HepG2 (cell line): Measurements from ENCODE around the gene GFER. TPM values are rescaled to one million over a fixed set of nuclear protein-coding genes. Genes with fewer than 3 reads are reported as not detected.

Experiments used
- EP300 ChIP-seq, 3 experiments: sonication (generic) in 1 of 3; formaldehyde crosslinking in 1 of 3; IDR thresholded peaks; 2 replicates each; pipeline versions ENCODE4 v1.5.1 to v1.6.1; 2011 to 2020; ENCODE audit warnings: low read depth in 2 of 3, low read length in 2 of 3, borderline replicate concordance in 1 of 3, improper control_type of control experiment in 1 of 3, mild to moderate bottlenecking in 1 of 3, missing genetic modification reagents in 1 of 3, moderate library complexity in 1 of 3
- FOXK1 ChIP-seq: sonication (generic); formaldehyde crosslinking; IDR thresholded peaks from 2 replicates; pipeline ENCODE4 v1.4.0; 2020; ENCODE audit warnings: low read depth, missing genetic modification reagents, borderline replicate concordance
- JUN ChIP-seq: sonication (generic); formaldehyde crosslinking; IDR thresholded peaks from 2 replicates; pipeline ENCODE4 v1.4.0; 2020; ENCODE audit warnings: mild to moderate bottlenecking, missing genetic modification reagents
- MIXL1 ChIP-seq: IDR thresholded peaks from 2 replicates; pipeline ENCODE4 v1.6.1; 2016
- MTA1 ChIP-seq: sonication (generic); formaldehyde crosslinking; IDR thresholded peaks from 2 replicates; pipeline ENCODE4 v1.4.0; 2020; ENCODE audit warnings: missing genetic modification reagents, mild to moderate bottlenecking, borderline replicate concordance
- MTF1 ChIP-seq: sonication (generic); formaldehyde crosslinking; IDR thresholded peaks from 2 replicates; pipeline ENCODE4 v1.5.0; 2020; ENCODE audit warnings: missing genetic modification reagents
- PHF5A ChIP-seq: IDR thresholded peaks from one replicate; pipeline ENCODE4 v1.6.1; 2018; ENCODE audit warnings: low read depth, missing genetic modification reagents; ENCODE audit not compliant: unreplicated experiment
- REPIN1 ChIP-seq: sonication (generic); formaldehyde crosslinking; IDR thresholded peaks from 2 replicates; pipeline ENCODE4 v1.8.0; 2022; ENCODE audit warnings: missing genetic modification reagents, low read depth, mild to moderate bottlenecking, borderline replicate concordance
- SNAPC2 ChIP-seq: sonication (generic); formaldehyde crosslinking; IDR thresholded peaks from 2 replicates; pipeline ENCODE4 v1.8.1; 2022; ENCODE audit warnings: mild to moderate bottlenecking, missing genetic modification reagents
- TMF1 ChIP-seq: sonication (generic); formaldehyde crosslinking; IDR thresholded peaks from 2 replicates; pipeline ENCODE4 v1.8.1; 2022; ENCODE audit warnings: low read depth, missing genetic modification reagents
- ZNF530 ChIP-seq: sonication (generic); formaldehyde crosslinking; IDR thresholded peaks from 2 replicates; pipeline ENCODE4 v1.5.0; 2020; ENCODE audit warnings: low read depth, mild to moderate bottlenecking, missing genetic modification reagents
- ZNF598 ChIP-seq: sonication (generic); formaldehyde crosslinking; IDR thresholded peaks from 2 replicates; pipeline ENCODE4 v1.5.1; 2020; ENCODE audit warnings: mild to moderate bottlenecking, missing genetic modification reagents, borderline replicate concordance
- polyA plus RNA-seq, 8 experiments: library from polyadenylated mRNA; depleted of rRNA in 3 of 8; stranded (reverse) in 7 of 8; unstranded in 1 of 8; fragments of >200 nt; fragmentation: Illumina TruSeq in 4 of 8; extraction: Trizol in 4 of 8; gene quantifications; 2 replicates each; pipeline versions ENCODE4 v1.2.1 to v1.2.3, GENCODE V29; 2011 to 2016; ENCODE audit warnings: low read depth in 4 of 8, missing spikeins in 1 of 8, mixed read lengths in 1 of 8; ENCODE audit not compliant: insufficient read depth in 1 of 8
- total RNA-seq, 5 experiments: library from RNA; depleted of rRNA; stranded (reverse); fragments of >200 nt; fragmentation: Illumina TruSeq; extraction: Trizol; gene quantifications; 2 replicates each; pipeline ENCODE4 v1.2.3, GENCODE V29; 2016; ENCODE audit warnings: low read depth in 1 of 5
- TF ChIP-seq, protein P1 (sequence below): sonication (generic); formaldehyde crosslinking; IDR thresholded peaks from 2 replicates; pipeline ENCODE4 v1.4.0; 2020; ENCODE audit warnings: missing genetic modification reagents
- TF ChIP-seq, protein P2 (sequence below): sonication (generic); formaldehyde crosslinking; IDR thresholded peaks from 2 replicates; pipeline ENCODE4 v1.5.1; 2020; ENCODE audit warnings: mild to moderate bottlenecking, missing genetic modification reagents, moderate library complexity
- TF ChIP-seq, protein P3 (sequence below): sonication (generic); formaldehyde crosslinking; IDR thresholded peaks from 2 replicates; pipeline ENCODE4 v1.4.0; 2020; ENCODE audit warnings: mild to moderate bottlenecking, missing genetic modification reagents
- TF ChIP-seq, protein P4 (sequence below): sonication (generic); formaldehyde crosslinking; IDR thresholded peaks from 2 replicates; pipeline ENCODE4 v1.4.0; 2020; ENCODE audit warnings: missing genetic modification reagents
- TF ChIP-seq, protein P5 (sequence below): sonication (generic); formaldehyde crosslinking; IDR thresholded peaks from 2 replicates; pipeline ENCODE4 v1.8.0; 2022; ENCODE audit warnings: mild to moderate bottlenecking, missing genetic modification reagents, moderate library complexity
- TF ChIP-seq, protein P6 (sequence below): sonication (generic); formaldehyde crosslinking; IDR thresholded peaks from 2 replicates; pipeline ENCODE4 v1.4.0; 2020; ENCODE audit warnings: missing genetic modification reagents
- TF ChIP-seq, protein P7 (sequence below): sonication (generic); IDR thresholded peaks from 2 replicates; pipeline ENCODE4 v1.6.1; 2016; ENCODE audit warnings: low read depth, borderline replicate concordance

GFER gene
- total and polyA plus RNA-seq, 2 of the 13 experiments (the other 11 are each of a cell fraction or from before 2014, with no cell fraction given) = 28.6 to 71.7 TPM

DNA sequence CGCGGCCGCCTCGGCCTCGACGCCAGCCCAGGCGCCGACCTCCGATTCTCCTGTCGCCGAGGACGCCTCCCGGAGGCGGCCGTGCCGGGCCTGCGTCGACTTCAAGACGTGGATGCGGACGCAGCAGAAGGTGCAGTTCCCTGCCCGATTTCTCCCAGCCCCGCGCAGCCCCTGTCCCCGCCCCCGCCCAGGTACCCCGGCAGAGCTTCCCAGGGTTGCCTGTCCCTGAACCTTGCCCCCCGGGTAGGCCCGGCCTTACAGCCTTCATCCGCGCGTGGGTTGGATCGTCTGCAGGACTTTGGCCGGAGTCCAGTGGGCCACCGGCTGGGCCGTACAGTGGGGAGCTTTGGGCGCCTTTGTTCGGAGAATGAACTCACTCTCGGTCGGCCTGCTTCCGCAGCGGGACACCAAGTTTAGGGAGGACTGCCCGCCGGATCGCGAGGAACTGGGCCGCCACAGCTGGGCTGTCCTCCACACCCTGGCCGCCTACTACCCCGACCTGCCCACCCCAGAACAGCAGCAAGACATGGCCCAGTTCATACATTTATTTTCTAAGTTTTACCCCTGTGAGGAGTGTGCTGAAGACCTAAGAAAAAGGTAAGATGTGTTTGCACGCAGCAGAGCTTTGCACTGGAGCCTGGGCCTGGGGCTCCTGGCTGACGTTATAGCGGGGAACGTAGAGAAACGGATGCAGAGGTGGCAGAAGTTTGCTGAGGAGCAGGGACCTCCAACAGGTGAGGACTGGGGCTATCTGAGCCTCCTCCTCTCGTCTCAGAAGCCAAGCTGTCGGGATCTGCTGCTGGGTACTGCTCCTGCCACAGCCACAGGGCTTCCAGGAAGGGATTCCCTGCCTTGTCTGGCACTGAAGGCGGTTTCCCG lies 593 bp downstream of the GFER start (continued):
- TF ChIP-seq, protein P1, sequence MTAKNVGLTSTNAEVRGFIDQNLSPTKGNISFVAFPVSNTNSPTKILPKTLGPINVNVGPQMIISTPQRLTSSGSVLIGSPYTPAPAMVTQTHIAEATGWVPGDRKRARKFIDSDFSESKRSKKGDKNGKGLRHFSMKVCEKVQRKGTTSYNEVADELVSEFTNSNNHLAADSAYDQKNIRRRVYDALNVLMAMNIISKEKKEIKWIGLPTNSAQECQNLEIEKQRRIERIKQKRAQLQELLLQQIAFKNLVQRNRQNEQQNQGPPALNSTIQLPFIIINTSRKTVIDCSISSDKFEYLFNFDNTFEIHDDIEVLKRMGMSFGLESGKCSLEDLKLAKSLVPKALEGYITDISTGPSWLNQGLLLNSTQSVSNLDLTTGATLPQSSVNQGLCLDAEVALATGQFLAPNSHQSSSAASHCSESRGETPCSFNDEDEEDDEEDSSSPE (CRISPR knock-in tag) = no peak
- TF ChIP-seq, protein P2, sequence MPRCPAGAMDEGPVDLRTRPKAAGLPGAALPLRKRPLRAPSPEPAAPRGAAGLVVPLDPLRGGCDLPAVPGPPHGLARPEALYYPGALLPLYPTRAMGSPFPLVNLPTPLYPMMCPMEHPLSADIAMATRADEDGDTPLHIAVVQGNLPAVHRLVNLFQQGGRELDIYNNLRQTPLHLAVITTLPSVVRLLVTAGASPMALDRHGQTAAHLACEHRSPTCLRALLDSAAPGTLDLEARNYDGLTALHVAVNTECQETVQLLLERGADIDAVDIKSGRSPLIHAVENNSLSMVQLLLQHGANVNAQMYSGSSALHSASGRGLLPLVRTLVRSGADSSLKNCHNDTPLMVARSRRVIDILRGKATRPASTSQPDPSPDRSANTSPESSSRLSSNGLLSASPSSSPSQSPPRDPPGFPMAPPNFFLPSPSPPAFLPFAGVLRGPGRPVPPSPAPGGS = no peak
- 0 out of 2 replicates have a peak, but pooled peaks have one; percentile 12 for TF ChIP-seq MIXL1 (CRISPR knock-in tag)
- TF ChIP-seq, protein P3, sequence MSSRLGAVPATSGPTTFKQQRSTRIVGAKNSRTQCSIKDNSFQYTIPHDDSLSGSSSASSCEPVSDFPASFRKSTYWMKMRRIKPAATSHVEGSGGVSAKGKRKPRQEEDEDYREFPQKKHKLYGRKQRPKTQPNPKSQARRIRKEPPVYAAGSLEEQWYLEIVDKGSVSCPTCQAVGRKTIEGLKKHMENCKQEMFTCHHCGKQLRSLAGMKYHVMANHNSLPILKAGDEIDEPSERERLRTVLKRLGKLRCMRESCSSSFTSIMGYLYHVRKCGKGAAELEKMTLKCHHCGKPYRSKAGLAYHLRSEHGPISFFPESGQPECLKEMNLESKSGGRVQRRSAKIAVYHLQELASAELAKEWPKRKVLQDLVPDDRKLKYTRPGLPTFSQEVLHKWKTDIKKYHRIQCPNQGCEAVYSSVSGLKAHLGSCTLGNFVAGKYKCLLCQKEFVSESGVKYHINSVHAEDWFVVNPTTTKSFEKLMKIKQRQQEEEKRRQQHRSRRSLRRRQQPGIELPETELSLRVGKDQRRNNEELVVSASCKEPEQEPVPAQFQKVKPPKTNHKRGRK (CRISPR knock-in tag) = no peak
- TF ChIP-seq, protein P4, sequence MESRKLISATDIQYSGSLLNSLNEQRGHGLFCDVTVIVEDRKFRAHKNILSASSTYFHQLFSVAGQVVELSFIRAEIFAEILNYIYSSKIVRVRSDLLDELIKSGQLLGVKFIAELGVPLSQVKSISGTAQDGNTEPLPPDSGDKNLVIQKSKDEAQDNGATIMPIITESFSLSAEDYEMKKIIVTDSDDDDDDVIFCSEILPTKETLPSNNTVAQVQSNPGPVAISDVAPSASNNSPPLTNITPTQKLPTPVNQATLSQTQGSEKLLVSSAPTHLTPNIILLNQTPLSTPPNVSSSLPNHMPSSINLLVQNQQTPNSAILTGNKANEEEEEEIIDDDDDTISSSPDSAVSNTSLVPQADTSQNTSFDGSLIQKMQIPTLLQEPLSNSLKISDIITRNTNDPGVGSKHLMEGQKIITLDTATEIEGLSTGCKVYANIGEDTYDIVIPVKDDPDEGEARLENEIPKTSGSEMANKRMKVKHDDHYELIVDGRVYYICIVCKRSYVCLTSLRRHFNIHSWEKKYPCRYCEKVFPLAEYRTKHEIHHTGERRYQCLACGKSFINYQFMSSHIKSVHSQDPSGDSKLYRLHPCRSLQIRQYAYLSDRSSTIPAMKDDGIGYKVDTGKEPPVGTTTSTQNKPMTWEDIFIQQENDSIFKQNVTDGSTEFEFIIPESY (CRISPR knock-in tag) = no peak
- TF ChIP-seq, protein P5, sequence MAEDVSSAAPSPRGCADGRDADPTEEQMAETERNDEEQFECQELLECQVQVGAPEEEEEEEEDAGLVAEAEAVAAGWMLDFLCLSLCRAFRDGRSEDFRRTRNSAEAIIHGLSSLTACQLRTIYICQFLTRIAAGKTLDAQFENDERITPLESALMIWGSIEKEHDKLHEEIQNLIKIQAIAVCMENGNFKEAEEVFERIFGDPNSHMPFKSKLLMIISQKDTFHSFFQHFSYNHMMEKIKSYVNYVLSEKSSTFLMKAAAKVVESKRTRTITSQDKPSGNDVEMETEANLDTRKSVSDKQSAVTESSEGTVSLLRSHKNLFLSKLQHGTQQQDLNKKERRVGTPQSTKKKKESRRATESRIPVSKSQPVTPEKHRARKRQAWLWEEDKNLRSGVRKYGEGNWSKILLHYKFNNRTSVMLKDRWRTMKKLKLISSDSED (CRISPR knock-in tag) = no peak
- TF ChIP-seq, protein P6, sequence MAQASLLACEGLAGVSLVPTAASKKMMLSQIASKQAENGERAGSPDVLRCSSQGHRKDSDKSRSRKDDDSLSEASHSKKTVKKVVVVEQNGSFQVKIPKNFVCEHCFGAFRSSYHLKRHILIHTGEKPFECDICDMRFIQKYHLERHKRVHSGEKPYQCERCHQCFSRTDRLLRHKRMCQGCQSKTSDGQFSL (CRISPR knock-in tag) = no peak
- TF ChIP-seq SNAPC2 (CRISPR knock-in tag) = no peak
- no peak for TF ChIP-seq MTF1
- no peak for TF ChIP-seq ZNF530 (CRISPR knock-in tag)
- TF ChIP-seq ZNF598 (CRISPR knock-in tag) = no peak
- TF ChIP-seq MTA1 (CRISPR knock-in tag) = peak; percentile 70; the same call in 1 of the 2 replicates
- TF ChIP-seq JUN (CRISPR knock-in tag) = peak; percentile 38; the same call in 1 of the 2 replicates
- no peak for TF ChIP-seq PHF5A (CRISPR knock-in tag)
- TF ChIP-seq TMF1 (CRISPR knock-in tag) = no peak; the same call in 1 of the 2 replicates
- TF ChIP-seq EP300 (IDR thresholded peaks at IDR 0.05; ENCODE audit: low read depth in 2 of 2, low read length in 2 of 2) = 0 out of 4 replicates have a peak, but pooled peaks of 1 of the 2 experiments have one; percentile 22
- TF ChIP-seq EP300 (CRISPR knock-in tag; IDR thresholded peaks at IDR 0.05; ENCODE audit: borderline replicate concordance) = no peak
- no peak for TF ChIP-seq FOXK1
- no peak for TF ChIP-seq REPIN1 (CRISPR knock-in tag)
- TF ChIP-seq, protein P7, sequence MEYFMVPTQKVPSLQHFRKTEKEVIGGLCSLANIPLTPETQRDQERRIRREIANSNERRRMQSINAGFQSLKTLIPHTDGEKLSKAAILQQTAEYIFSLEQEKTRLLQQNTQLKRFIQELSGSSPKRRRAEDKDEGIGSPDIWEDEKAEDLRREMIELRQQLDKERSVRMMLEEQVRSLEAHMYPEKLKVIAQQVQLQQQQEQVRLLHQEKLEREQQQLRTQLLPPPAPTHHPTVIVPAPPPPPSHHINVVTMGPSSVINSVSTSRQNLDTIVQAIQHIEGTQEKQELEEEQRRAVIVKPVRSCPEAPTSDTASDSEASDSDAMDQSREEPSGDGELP = 0 out of 2 replicates have a peak, but pooled peaks have one; percentile 7
